MM.1S (cell line): ENCODE measurements around the gene DNAJB1.

Source experiments
- EZH2 ChIP-seq: fragments of 300-600 bp; sonication (generic); optimal IDR thresholded peaks from 2 replicates; pipeline ENCODE3; 2017; ENCODE audit warnings: low read depth, mild to moderate bottlenecking, antibody characterized with exemption, low read length, mixed read lengths
- EZH2phosphoT487 ChIP-seq: fragments of 300-600 bp; sonication (generic); IDR thresholded peaks from 2 replicates; pipeline ENCODE4 v1.6.1; 2018; ENCODE audit warnings: antibody characterized with exemption, low read length
- TF ChIP-seq, protein P1 (sequence below): fragments of 300-600 bp; sonication (generic); IDR thresholded peaks from 2 replicates; pipeline ENCODE4 v1.5.1; 2016; ENCODE audit warnings: antibody characterized with exemption, low read length, mixed read lengths

DNA sequence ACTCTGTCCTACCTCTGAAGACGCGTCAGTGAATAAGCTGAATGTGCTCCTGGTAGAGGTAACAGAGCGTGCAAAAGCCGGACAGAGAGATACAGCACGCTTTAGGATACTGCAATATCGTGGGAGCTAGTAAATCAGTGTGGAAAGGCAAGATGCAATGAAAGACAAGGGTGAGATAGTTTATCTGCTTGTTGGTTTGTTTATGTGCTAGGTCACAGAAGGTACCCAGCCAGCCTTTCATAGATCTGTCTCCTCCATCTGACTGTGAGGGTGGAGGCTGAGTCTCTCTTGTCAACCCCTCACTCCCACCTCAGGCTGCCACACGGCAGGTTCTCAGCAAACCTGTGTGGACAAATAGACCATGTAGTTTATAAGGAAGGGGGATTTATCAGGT is 21.4 kb downstream of the DNAJB1 start:
- TF ChIP-seq, protein P1, sequence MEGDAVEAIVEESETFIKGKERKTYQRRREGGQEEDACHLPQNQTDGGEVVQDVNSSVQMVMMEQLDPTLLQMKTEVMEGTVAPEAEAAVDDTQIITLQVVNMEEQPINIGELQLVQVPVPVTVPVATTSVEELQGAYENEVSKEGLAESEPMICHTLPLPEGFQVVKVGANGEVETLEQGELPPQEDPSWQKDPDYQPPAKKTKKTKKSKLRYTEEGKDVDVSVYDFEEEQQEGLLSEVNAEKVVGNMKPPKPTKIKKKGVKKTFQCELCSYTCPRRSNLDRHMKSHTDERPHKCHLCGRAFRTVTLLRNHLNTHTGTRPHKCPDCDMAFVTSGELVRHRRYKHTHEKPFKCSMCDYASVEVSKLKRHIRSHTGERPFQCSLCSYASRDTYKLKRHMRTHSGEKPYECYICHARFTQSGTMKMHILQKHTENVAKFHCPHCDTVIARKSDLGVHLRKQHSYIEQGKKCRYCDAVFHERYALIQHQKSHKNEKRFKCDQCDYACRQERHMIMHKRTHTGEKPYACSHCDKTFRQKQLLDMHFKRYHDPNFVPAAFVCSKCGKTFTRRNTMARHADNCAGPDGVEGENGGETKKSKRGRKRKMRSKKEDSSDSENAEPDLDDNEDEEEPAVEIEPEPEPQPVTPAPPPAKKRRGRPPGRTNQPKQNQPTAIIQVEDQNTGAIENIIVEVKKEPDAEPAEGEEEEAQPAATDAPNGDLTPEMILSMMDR, result no peak
- TF ChIP-seq EZH2 (no peak), EZH2phosphoT487 (no peak)
